HG03442 (cell line): ENCODE measurements around the gene CFAP100.

Source experiments
- ATAC-seq: cut with Tn5 transposase; IDR thresholded peaks from one replicate; pipeline ENCODE4 v1.9.1; 2021; ENCODE audit warnings: mild to moderate bottlenecking, moderate library complexity; ENCODE audit not compliant: unreplicated experiment

The CFAP100 gene

GRCh38 chr3:126475413-126476114 lies 80.9 kb downstream of the CFAP100 start, which contains the start of gene ZXDC:
Gene ZXDC, minus strand, starts transcription at chr3:126475891. Its CDS starts 26 bp downstream, at chr3:126475865.
- ATAC-seq, result peak; percentile 70

GRCh38 chr3:126476166-126477060 lies 81.7 kb downstream of the CFAP100 start:
- ATAC-seq, result peak; percentile 22

- ATAC-seq, result no peak
Measured at GRCh38 chr3:126477061-126477380, 82.3 kb downstream of the CFAP100 start.

DNA sequence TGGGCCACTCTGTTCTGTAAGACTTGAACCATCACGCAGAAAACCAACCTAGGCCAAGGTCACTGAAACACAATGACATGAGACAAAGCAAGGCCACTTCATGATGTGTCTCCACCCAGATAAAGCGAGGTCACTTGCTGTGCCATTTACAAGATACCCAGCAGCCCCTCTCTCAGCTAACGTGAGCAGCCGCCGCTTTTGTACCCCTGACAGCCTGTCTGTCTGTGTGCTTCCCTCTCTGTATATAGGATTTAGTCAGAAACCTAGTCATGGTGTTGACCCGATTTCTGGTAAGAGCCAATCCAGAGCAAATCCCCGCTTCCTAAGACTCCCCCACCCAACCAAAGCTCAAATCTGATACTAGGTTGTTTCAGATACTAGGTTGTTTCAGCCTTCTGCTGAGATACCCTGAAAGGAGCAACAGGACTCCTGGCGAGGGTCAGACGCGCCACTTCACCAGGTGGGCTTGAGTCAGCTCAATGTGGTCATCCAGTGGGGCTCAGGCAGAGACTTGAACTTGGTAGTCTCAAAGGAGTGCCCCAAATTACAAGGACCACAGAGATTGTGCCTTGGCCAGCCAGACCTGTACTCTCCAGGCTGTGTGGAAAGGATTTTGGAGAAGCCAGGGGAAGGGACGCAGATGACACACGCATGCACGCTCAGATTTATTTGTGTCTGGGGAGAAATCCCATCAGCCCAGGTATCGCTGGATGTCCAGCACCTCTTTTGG lies 84.0 kb downstream of the CFAP100 start:
- no peak for ATAC-seq

GRCh38 chr3:126479642-126480041 lies 84.9 kb downstream of the CFAP100 start:
- ATAC-seq, result no peak

GRCh38 chr3:126480206-126480605 lies 85.5 kb downstream of the CFAP100 start:
- ATAC-seq, result no peak

DNA sequence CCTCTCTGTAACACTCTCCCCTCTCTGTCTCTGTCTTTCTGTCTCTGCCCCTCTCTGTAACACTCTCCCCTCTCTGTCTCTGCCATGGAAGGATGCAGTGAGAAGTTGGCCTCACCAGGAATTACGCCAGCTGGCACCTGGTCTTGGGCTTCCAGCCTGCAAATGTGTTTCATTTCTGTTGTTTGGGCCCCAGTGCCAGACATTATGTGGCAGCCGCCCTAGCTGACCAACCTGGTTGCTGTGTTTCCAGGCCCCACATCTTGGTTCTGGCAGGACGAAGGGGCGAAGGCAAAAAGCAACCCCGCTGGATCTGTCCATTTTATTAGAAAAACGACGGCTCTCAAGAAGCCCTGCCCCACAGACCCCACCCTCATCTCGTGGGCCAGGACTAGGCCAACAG lies 86.2 kb downstream of the CFAP100 start:
- ATAC-seq, result no peak

DNA sequence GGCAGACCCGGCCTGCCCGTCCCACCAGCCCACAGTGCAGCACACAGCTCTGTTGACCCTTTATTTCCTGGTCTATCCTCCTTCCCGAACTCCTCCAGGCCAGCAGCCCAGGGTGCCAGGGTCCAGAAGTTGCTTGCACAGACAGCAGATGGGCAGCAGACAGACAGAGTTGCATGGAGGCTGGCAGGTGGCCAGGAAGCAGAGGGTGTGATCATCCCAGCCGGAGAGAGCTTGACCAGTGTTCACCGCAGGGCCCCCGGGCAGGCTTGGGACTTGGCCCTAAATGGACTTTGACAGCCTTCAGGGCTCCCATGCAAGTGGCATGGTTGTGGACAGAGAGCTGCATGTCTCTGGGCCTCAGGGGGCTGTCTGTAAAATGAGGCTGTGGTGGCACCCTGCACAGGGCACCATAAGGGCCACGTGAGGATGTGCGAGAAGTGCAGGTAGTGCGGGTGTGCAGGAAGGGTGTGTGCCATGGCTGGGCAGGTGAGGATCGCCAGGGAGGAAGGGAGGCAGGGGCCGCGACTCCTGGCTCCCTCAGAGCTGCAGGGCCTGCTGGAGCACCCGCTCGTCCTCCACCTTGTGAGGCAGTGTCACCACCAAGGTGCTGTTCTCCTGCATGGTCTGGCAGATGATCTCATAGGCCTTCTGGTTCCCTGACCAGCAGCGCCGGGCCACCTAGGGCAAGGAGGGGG lies 87.2 kb downstream of the CFAP100 start:
- no peak for ATAC-seq

DNA sequence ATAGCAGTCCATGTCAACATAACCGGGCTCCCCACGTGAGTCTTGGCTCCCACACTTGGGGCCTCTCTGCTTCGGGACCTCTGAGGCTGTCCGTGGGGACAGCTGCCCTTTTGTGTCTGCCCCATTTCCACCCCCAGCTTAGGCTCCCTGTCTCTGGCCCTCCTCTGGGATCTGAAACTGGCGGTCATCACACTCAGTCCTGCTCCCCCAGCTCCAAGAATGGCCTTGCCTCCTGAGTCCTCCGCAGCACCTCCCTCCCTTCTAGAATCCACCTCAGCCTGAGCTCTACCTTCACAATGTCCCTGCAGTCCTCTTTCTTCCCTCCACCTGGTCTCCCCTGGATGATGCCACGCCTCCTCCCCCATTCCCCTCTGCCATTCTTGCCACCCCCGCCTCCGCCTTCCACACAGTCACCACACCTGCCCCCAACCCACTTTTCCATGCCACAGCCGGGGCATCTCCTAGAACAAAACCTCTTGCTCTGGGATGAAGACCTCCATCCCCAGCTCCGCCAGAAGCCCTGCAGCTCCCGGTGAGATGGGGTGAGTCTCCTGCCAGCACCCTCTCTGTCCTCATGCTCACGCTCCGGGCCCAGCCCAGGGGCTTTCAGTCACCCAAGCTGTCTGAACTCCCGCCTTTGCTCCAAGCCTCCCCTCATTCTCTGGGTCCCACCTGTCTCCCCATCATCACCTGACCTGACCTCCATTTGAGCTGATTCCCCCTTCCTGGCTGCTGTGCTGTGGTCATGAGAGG lies 88.0 kb downstream of the CFAP100 start:
- ATAC-seq, result no peak

GRCh38 chr3:126483321-126483761 lies 88.6 kb downstream of the CFAP100 start:
- no peak for ATAC-seq

- ATAC-seq, result no peak
Measured at GRCh38 chr3:126484148-126484547, 89.4 kb downstream of the CFAP100 start.

DNA sequence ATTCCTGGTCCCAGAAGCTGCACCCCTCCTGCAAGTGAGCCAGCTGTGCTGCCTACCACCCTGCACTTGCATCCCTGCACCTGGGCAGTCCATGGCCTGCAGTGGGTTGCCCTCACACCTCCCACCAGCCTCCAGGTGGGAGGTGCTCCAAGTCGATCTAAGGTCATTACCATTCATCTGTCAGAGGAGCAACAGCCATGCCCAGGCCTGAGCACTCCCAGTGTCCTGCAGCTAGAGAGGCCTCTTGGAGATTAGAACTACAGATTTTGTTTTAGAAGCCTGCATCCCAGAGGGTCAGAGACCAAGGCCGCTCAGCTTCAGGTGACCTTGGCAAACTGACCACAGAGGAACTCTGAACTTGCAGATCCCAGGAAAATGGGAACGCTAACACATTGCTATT lies 90.0 kb downstream of the CFAP100 start:
- ATAC-seq, result no peak

- ATAC-seq, result no peak
Measured at GRCh38 chr3:126485176-126485897, 90.6 kb downstream of the CFAP100 start.

DNA sequence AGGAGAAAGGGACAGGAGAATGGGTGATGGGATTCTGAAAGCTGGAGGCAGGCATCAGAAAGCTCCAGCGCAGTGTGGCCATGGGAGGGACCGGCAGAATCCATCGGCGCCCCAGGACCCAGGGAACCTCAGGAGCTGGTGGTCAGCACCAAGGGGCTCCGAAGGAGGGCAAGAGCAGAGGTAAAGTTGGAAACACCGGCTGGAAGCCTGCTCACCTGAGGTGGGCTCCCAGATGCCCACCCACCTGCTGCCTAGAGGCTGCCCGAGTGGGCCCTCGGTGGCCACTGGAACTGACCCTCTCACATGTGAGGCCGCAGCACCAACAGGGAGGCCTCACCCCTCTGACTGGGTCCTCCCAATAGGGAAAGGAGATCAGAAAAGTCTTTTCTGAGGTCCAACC lies 91.2 kb downstream of the CFAP100 start:
- no peak for ATAC-seq
